K562 (cell line): ENCODE measurements around the gene CLASP1. TPM values are rescaled to one million over a fixed set of nuclear protein-coding genes. Genes with fewer than 3 reads are reported as not detected.

Experiments used
- BCOR ChIP-seq: fragments of 450-650 bp; IDR thresholded peaks from 2 replicates; pipeline ENCODE4 v1.6.1; 2016
- CAMTA2 ChIP-seq: fragments of 250-450 bp; sonication (Bioruptor Pico); conservative IDR thresholded peaks from 2 replicates; pipeline ENCODE4 v1.5.1; 2022
- CBX3 ChIP-seq, 2 experiments: IDR thresholded peaks; 1 replicate in 1 of 2; 2 replicates in 1 of 2; pipeline ENCODE4 v1.6.1; 2012; ENCODE audit warnings: inconsistent platforms in 2 of 2, low read length in 2 of 2, borderline replicate concordance in 1 of 2, control low read depth in 1 of 2
- CBX5 ChIP-seq: IDR thresholded peaks from 2 replicates; pipeline ENCODE4 v1.6.1; 2014; ENCODE audit warnings: low read depth, borderline replicate concordance
- CCNT2 ChIP-seq: IDR thresholded peaks from 2 replicates; pipeline ENCODE4 v1.6.1; 2011; ENCODE audit warnings: borderline replicate concordance, low read depth, mild to moderate bottlenecking, moderate library complexity, mixed read lengths, low read length; ENCODE audit not compliant: insufficient read length; ENCODE audit errors: extremely low read depth
- CREB1 ChIP-seq, 2 experiments: sonication (generic) in 1 of 2; formaldehyde crosslinking in 1 of 2; IDR thresholded peaks; 2 replicates each; pipeline versions ENCODE4 v1.6.1 to v1.8.0; 2012 to 2022; ENCODE audit warnings: inconsistent platforms in 1 of 2, mild to moderate bottlenecking in 1 of 2, missing genetic modification reagents in 1 of 2, moderate library complexity in 1 of 2
- DDX20 ChIP-seq: fragments of 450-650 bp; IDR thresholded peaks from 2 replicates; pipeline ENCODE4 v1.6.1; 2016; ENCODE audit warnings: missing genetic modification characterization, low read depth, mild to moderate bottlenecking, missing compliant biosample characterization, moderate library complexity
- ELF2 ChIP-seq: fragments of 250-450 bp; sonication (Bioruptor Pico); IDR thresholded peaks from 2 replicates; pipeline ENCODE4 v1.5.0; 2021; ENCODE audit warnings: mild to moderate bottlenecking
- EP300 ChIP-seq: IDR thresholded peaks from 2 replicates; pipeline ENCODE4 v1.6.1; 2012; ENCODE audit warnings: low read length, improper control_type of control experiment
- FOS ChIP-seq: IDR thresholded peaks from 3 replicates; pipeline ENCODE4 v1.6.1; 2011; ENCODE audit not compliant: insufficient read length; ENCODE audit errors: extremely low read depth
- FOXA1 ChIP-seq: fragments of 450-650 bp; IDR thresholded peaks from 2 replicates; pipeline ENCODE4 v1.6.1; 2016; ENCODE audit warnings: mild to moderate bottlenecking, borderline replicate concordance
- HDGF ChIP-seq: fragments of 450-650 bp; IDR thresholded peaks from 2 replicates; pipeline ENCODE4 v1.6.1; 2016
- HNRNPUL1 ChIP-seq: fragments of 200-400 bp; formaldehyde crosslinking; IDR thresholded peaks from 2 replicates; pipeline ENCODE4 v1.6.1; 2017; ENCODE audit warnings: low read length
- IFI16 ChIP-seq: fragments of 250-450 bp; sonication (Bioruptor Pico); IDR thresholded peaks from 2 replicates; pipeline ENCODE4 v2.1.2; 2022; ENCODE audit warnings: mild to moderate bottlenecking, inconsistent platforms
- KAT8 ChIP-seq: fragments of 450-650 bp; IDR thresholded peaks from 2 replicates; pipeline ENCODE4 v1.6.1; 2016; ENCODE audit warnings: low read depth, mild to moderate bottlenecking
- NCOA4 ChIP-seq: fragments of 450-650 bp; IDR thresholded peaks from 2 replicates; pipeline ENCODE4 v1.6.1; 2018; ENCODE audit warnings: mild to moderate bottlenecking; ENCODE audit not compliant: partially characterized antibody
- NFATC3 ChIP-seq: fragments of 450-650 bp; IDR thresholded peaks from 2 replicates; pipeline ENCODE4 v1.6.1; 2017; ENCODE audit warnings: mild to moderate bottlenecking
- NFIC ChIP-seq: fragments of 450-650 bp; IDR thresholded peaks from 2 replicates; pipeline ENCODE4 v1.6.1; 2017; ENCODE audit warnings: mild to moderate bottlenecking, inconsistent platforms
- PRMT5 ChIP-seq: sonication (generic); formaldehyde crosslinking; IDR thresholded peaks from 2 replicates; pipeline ENCODE4 v1.5.0; 2020; ENCODE audit warnings: missing genetic modification reagents
- SP1 ChIP-seq: sonication (generic); formaldehyde crosslinking; IDR thresholded peaks from 2 replicates; pipeline ENCODE4 v1.8.1; 2022; ENCODE audit warnings: mild to moderate bottlenecking, missing genetic modification reagents
- TEAD2 ChIP-seq: fragments of 450-650 bp; IDR thresholded peaks from 2 replicates; pipeline ENCODE4 v1.6.1; 2016; ENCODE audit warnings: missing genetic modification characterization, control low read depth, missing compliant biosample characterization
- ZC3H8 ChIP-seq: fragments of 450-650 bp; IDR thresholded peaks from 2 replicates; pipeline ENCODE4 v1.6.1; 2017
- ZNF586 ChIP-seq: fragments of 450-650 bp; formaldehyde crosslinking; conservative IDR thresholded peaks from 2 replicates; pipeline ENCODE4 v1.4.0; 2020; ENCODE audit warnings: mild to moderate bottlenecking, moderate library complexity
- polyA plus RNA-seq, 8 experiments: library from polyadenylated mRNA; depleted of rRNA in 4 of 8; stranded (reverse) in 5 of 8; unstranded in 3 of 8; fragments of >200 nt; fragmentation: Nextera tagmentation in 2 of 8; fragmentation: Illumina TruSeq in 1 of 8; extraction: Ambion mirVana in 2 of 8; extraction: Trizol in 1 of 8; gene quantifications; 2 replicates each; pipeline versions ENCODE4 v1.2.1 to v1.2.3, GENCODE V29; 2011 to 2014; ENCODE audit warnings: inconsistent platforms in 1 of 8, missing spikeins in 1 of 8
- total RNA-seq, 7 experiments: library from RNA; depleted of rRNA in 6 of 7; stranded (reverse); fragments of >200 nt in 6 of 7; fragmentation: Illumina TruSeq in 2 of 7; extraction: Trizol in 2 of 7; gene quantifications; 2 replicates each; pipeline versions ENCODE4 v1.2.1 to v1.2.3, GENCODE V29; 2011 to 2021; ENCODE audit warnings: low replicate concordance in 1 of 7
- TF ChIP-seq, protein P1 (sequence below): fragments of 450-650 bp; IDR thresholded peaks from 2 replicates; pipeline ENCODE4 v1.6.1; 2016
- TF ChIP-seq, protein P2 (sequence below): sonication (generic); formaldehyde crosslinking; IDR thresholded peaks from 2 replicates; pipeline ENCODE4 v1.8.1; 2022; ENCODE audit warnings: missing genetic modification reagents
- TF ChIP-seq, protein P3 (sequence below), 2 experiments: fragments of 250-450 bp in 1 of 2; fragments of 450-650 bp in 1 of 2; sonication (Bioruptor Pico) in 1 of 2; IDR thresholded peaks; 2 replicates each; pipeline versions ENCODE4 v1.6.1 to v1.8.0; 2016 to 2021; ENCODE audit warnings: mild to moderate bottlenecking in 2 of 2, moderate library complexity in 2 of 2, missing compliant biosample characterization in 1 of 2, missing genetic modification characterization in 1 of 2
- TF ChIP-seq, protein P4 (sequence below): conservative IDR thresholded peaks from 2 replicates; pipeline ENCODE4 v1.6.1; 2011; ENCODE audit warnings: low read depth, mild to moderate bottlenecking, low read length; ENCODE audit not compliant: control insufficient read depth

CLASP1 gene
- total and polyA plus RNA-seq, 9 of the 15 experiments (the other 6 are each of a cell fraction or from before 2014, with no cell fraction given), result 1.7 to 40.3 (median 20.7) TPM

DNA sequence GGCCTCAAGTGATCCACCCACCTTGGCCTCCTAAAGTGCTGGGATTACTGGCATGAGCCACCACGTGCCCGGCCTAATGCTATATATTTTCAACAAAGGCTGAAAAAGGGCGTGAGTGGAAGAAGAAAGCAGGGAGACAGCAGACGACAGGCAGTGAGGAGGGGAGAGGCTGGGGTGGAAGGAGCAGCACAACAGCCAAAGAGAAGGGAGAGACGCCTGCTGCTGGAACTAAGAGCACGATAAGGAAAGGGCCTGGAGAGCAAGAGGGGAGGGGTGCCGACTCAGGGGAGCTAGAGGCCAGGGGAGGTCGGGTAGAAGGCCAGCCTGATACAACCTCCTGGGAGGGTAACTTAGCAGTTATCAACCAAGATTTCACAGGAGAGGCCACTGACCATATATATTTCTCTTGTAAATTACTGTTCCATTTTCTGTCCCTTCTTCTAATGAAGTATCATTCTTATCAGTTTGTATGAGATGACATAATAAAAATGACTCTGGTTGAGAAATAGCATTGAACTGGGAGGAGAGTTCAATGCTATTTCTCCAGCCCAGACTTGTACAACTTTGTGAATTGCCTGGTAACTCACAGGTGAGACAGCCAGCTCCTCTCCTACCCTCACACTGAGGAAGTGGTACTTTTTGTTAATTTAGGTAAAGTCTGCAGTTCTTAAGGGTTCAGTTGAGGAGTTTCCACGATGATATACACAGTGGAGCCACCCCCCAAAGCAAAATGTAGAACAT lies 124.4 kb downstream of the CLASP1 start (continued):
- TF ChIP-seq, protein P1, sequence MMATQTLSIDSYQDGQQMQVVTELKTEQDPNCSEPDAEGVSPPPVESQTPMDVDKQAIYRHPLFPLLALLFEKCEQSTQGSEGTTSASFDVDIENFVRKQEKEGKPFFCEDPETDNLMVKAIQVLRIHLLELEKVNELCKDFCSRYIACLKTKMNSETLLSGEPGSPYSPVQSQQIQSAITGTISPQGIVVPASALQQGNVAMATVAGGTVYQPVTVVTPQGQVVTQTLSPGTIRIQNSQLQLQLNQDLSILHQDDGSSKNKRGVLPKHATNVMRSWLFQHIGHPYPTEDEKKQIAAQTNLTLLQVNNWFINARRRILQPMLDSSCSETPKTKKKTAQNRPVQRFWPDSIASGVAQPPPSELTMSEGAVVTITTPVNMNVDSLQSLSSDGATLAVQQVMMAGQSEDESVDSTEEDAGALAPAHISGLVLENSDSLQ, result no peak; the same call in 1 of the 2 replicates
- peak; percentile 40; the same call in 1 of the 2 replicates for TF ChIP-seq NFIC
- no peak; a peak in 1 of 3 replicates for TF ChIP-seq CBX3 (IDR thresholded peaks at IDR 0.05; ENCODE audit: borderline replicate concordance in 1 of 2, low read length in 2 of 2)
- no peak for TF ChIP-seq NCOA4
- no peak for TF ChIP-seq CBX5
- TF ChIP-seq, protein P2, sequence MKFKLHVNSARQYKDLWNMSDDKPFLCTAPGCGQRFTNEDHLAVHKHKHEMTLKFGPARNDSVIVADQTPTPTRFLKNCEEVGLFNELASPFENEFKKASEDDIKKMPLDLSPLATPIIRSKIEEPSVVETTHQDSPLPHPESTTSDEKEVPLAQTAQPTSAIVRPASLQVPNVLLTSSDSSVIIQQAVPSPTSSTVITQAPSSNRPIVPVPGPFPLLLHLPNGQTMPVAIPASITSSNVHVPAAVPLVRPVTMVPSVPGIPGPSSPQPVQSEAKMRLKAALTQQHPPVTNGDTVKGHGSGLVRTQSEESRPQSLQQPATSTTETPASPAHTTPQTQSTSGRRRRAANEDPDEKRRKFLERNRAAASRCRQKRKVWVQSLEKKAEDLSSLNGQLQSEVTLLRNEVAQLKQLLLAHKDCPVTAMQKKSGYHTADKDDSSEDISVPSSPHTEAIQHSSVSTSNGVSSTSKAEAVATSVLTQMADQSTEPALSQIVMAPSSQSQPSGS (CRISPR knock-in tag), result no peak
- no peak for TF ChIP-seq CAMTA2 (CRISPR knock-in tag)
- TF ChIP-seq ZC3H8, result no peak
- TF ChIP-seq CCNT2, result no peak
- no peak for TF ChIP-seq ELF2
- no peak for TF ChIP-seq HNRNPUL1
- no peak for TF ChIP-seq IFI16 (CRISPR knock-in tag)
- TF ChIP-seq CREB1 (IDR thresholded peaks at IDR 0.05), result no peak
- no peak for TF ChIP-seq CREB1 (CRISPR knock-in tag; IDR thresholded peaks at IDR 0.05)
- TF ChIP-seq NFATC3, result no peak
- TF ChIP-seq, protein P3, sequence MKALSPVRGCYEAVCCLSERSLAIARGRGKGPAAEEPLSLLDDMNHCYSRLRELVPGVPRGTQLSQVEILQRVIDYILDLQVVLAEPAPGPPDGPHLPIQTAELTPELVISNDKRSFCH (CRISPR knock-in tag; IDR thresholded peaks at IDR 0.05), result no peak
- TF ChIP-seq, protein P3 (tag; IDR thresholded peaks at IDR 0.05), result no peak
- TF ChIP-seq FOXA1, result no peak
- no peak for TF ChIP-seq TEAD2
- TF ChIP-seq FOS, result no peak
- no peak for TF ChIP-seq KAT8
- no peak for TF ChIP-seq DDX20
- TF ChIP-seq, protein P4, sequence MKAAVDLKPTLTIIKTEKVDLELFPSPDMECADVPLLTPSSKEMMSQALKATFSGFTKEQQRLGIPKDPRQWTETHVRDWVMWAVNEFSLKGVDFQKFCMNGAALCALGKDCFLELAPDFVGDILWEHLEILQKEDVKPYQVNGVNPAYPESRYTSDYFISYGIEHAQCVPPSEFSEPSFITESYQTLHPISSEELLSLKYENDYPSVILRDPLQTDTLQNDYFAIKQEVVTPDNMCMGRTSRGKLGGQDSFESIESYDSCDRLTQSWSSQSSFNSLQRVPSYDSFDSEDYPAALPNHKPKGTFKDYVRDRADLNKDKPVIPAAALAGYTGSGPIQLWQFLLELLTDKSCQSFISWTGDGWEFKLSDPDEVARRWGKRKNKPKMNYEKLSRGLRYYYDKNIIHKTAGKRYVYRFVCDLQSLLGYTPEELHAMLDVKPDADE, result no peak
- no peak for TF ChIP-seq ZNF586 (CRISPR knock-in tag)
- TF ChIP-seq HDGF, result peak; percentile 91; the same call in 1 of the 2 replicates
- no peak for TF ChIP-seq SP1 (CRISPR knock-in tag)
- no peak for TF ChIP-seq PRMT5 (CRISPR knock-in tag)
- peak; percentile 26; the same call in 1 of the 2 replicates for TF ChIP-seq EP300
- peak; percentile 48; the same call in 1 of the 2 replicates for TF ChIP-seq BCOR
